Karpas-422 (cell line): ENCODE data around the gene TULP4. TPM values are rescaled to one million over a fixed set of nuclear protein-coding genes. Genes with fewer than 3 reads are reported as not detected.

Experiments used
- DNase-seq: peaks from one replicate; pipeline ENCODE4 v3.0.0-alpha.2; 2015
- H2AFZ ChIP-seq: fragments of 200-600 bp; sonication (generic); 2 replicates; pipeline ENCODE4 v1.6.1; 2014; ENCODE audit warnings: antibody characterized with exemption, low read length, mixed read lengths
- H3K27ac ChIP-seq: fragments of 200-600 bp; sonication (generic); 2 replicates; pipeline ENCODE4 v1.5.1; 2014; ENCODE audit warnings: mild to moderate bottlenecking, low read length, moderate library complexity
- H3K27me3 ChIP-seq: fragments of 200-600 bp; sonication (generic); 2 replicates; pipeline ENCODE4 v1.6.1; 2014; ENCODE audit warnings: low read length, mixed read lengths
- H3K36me3 ChIP-seq: fragments of 200-600 bp; sonication (generic); 2 replicates; pipeline ENCODE4 v1.6.1; 2014; ENCODE audit warnings: low read length, mixed read lengths; ENCODE audit not compliant: insufficient read depth
- H3K4me1 ChIP-seq: fragments of 200-600 bp; sonication (generic); 2 replicates; pipeline ENCODE4 v1.6.1; 2014; ENCODE audit warnings: mild to moderate bottlenecking, low read length, mixed read lengths
- H3K4me2 ChIP-seq: fragments of 200-600 bp; sonication (generic); 2 replicates; pipeline ENCODE4 v1.6.1; 2014; ENCODE audit warnings: low read length, low read depth, mild to moderate bottlenecking; ENCODE audit not compliant: poor library complexity, severe bottlenecking
- H3K4me3 ChIP-seq: fragments of 200-600 bp; sonication (generic); 2 replicates; pipeline ENCODE4 v1.5.1; 2014; ENCODE audit warnings: mild to moderate bottlenecking, antibody characterized with exemption, low read length, mixed read lengths
- H3K79me2 ChIP-seq: fragments of 200-600 bp; sonication (generic); 2 replicates; pipeline ENCODE4 v1.6.1; 2014; ENCODE audit warnings: mild to moderate bottlenecking, low read length, mixed read lengths
- H3K9ac ChIP-seq: fragments of 200-600 bp; sonication (generic); 2 replicates; pipeline ENCODE4 v1.6.0; 2014; ENCODE audit warnings: low read length
- H3K9me2 ChIP-seq: fragments of 200-600 bp; sonication (generic), shearing (Covaris generic); replicated peaks from 2 replicates; pipeline ENCODE4 v1.6.0; 2014; ENCODE audit warnings: mild to moderate bottlenecking, low read length, moderate library complexity; ENCODE audit not compliant: insufficient read depth
- H3K9me3 ChIP-seq: fragments of 300-700, 200-600 bp; sonication (generic); 2 replicates; pipeline ENCODE4 v1.6.1; 2014; ENCODE audit warnings: low read length, mixed read lengths
- H4K20me1 ChIP-seq: fragments of 200-600 bp; sonication (generic); 2 replicates; pipeline ENCODE4 v1.6.1; 2014; ENCODE audit warnings: mild to moderate bottlenecking, antibody characterized with exemption, low read length, low read depth; ENCODE audit not compliant: insufficient read depth
- total RNA-seq: library from RNA; depleted of rRNA; stranded (reverse); fragments of >200 nt; shearing (Covaris generic); gene quantifications from 2 replicates; pipeline ENCODE4 v1.2.3, GENCODE V29; 2014; ENCODE audit warnings: low replicate concordance

Gene TULP4
- total RNA-seq, 1 experiment from 2014 or later = 112 TPM

DNA sequence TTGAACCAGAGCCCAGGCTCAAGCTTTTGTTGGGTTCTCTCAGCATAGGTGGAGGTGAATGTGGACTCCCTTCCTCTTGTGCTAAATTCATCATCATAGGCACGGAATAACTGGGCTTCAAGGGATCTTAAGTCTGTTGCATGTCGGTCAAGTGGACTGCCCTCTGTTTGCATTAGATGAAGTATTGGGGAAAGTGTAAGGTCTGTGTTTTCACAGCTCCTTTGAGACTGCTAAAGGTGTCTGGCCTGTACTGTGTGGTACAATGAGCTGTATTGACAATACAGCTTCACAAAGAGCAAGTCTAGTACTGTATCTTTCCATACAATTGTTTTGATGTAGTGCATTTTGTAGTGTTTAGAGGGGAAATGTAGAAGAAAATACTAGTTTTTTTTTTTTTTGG lies 34.3 kb upstream of the TULP4 start:
- Histone ChIP-seq H3K9me3 (no peaks in the 10 kb centered on the region), H3K4me3 (no peak overlapping the region), H3K4me2 (no peak overlapping the region), H3K9ac (no peak overlapping the region), H3K9me2 (no peaks in the 10 kb centered on the region), H4K20me1 (no peaks in the 10 kb centered on the region), H3K27ac (peak overlapping the region; percentile 5; the same call in 1 of the 2 replicates), H3K27me3 (no peaks in the 10 kb centered on the region), H2AFZ (no peak overlapping the region), H3K4me1 (peaks cover 20% of the 10 kb centered on the region), H3K79me2 (peaks cover 88% of the 10 kb centered on the region), H3K36me3 (peaks cover 17% of the 10 kb centered on the region)
- no peak for DNase-seq

DNA sequence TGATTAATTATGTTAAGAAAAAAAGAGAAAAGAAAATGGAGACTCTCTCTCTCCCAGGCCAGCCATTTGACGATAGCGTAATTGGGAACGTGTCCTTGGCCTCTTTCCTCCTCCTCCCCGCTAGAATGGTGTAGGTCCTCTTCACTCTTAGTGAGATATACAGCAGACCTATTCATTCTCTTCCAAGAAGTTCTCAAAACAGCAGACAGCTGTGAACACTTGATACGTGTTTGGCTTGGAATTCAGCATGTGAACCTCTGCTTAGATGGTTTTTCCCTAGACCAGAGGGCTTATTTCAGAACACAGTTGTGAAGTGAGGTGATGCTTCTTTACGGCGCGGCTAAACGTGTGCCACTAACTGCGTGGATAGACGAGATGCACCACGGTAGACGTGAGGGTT lies 32.6 kb upstream of the TULP4 start:
- no peak for DNase-seq
- Histone ChIP-seq H2AFZ (no peak overlapping the region), H4K20me1 (no peaks in the 10 kb centered on the region), H3K4me2 (no peak overlapping the region), H3K9ac (no peak overlapping the region), H3K27me3 (no peaks in the 10 kb centered on the region), H3K9me3 (no peaks in the 10 kb centered on the region), H3K79me2 (peaks cover 93% of the 10 kb centered on the region), H3K9me2 (no peaks in the 10 kb centered on the region), H3K4me3 (no peak overlapping the region), H3K4me1 (peaks cover 33% of the 10 kb centered on the region), H3K36me3 (peaks cover 13% of the 10 kb centered on the region), H3K27ac (no peak overlapping the region)

DNA sequence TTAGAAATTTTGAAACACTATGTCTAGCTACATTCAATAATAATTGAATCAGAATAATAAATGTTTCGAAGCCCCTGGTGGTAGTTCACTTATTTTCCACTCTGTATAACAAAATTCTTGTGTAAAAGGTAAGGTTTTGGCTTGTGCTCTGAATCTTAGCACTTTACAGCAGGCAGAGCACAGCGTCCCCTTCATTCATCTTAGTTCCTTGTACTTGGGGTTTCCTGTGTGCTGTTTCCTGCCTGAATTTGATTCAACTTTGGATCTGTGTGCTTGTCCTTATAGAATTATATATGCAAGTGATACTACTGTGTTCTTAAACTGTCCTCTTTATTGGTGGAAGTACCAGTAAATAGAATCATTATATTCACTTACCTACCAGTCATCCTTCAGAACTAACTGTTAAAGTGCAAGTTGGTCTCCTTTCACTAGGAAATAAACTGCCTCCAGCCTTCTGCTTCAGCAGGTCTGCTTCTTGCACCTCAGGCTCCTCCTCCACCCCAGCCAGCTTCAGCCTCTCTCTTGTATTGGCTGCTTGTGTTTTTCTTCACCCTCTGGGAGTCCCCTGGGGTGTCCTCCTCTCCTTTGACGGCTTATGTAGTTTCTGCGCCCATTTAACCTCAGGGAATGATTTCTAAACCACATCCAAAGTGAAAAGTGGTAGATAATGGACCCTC lies 28.8 kb upstream of the TULP4 start:
- H3K36me3 ChIP-seq = peaks cover 4% of the 10 kb centered on the region; the same call in 1 of the 2 replicates
- H2AFZ ChIP-seq = no peak overlapping the region
- no peaks in the 10 kb centered on the region for H3K9me2 ChIP-seq
- H3K9ac ChIP-seq = 0 out of 2 replicates have a peak overlapping the region, but pooled peaks have one; percentile 0
- no peak overlapping the region for H3K4me3 ChIP-seq
- peak; percentile 51 for DNase-seq
- H3K9me3 ChIP-seq = no peaks in the 10 kb centered on the region
- no peak overlapping the region for H3K4me2 ChIP-seq
- no peaks in the 10 kb centered on the region for H3K27me3 ChIP-seq
- peak overlapping the region; percentile 62 for H3K27ac ChIP-seq
- H3K4me1 ChIP-seq = peaks cover 51% of the 10 kb centered on the region
- peaks cover 93% of the 10 kb centered on the region for H3K79me2 ChIP-seq
- no peaks in the 10 kb centered on the region for H4K20me1 ChIP-seq

DNA sequence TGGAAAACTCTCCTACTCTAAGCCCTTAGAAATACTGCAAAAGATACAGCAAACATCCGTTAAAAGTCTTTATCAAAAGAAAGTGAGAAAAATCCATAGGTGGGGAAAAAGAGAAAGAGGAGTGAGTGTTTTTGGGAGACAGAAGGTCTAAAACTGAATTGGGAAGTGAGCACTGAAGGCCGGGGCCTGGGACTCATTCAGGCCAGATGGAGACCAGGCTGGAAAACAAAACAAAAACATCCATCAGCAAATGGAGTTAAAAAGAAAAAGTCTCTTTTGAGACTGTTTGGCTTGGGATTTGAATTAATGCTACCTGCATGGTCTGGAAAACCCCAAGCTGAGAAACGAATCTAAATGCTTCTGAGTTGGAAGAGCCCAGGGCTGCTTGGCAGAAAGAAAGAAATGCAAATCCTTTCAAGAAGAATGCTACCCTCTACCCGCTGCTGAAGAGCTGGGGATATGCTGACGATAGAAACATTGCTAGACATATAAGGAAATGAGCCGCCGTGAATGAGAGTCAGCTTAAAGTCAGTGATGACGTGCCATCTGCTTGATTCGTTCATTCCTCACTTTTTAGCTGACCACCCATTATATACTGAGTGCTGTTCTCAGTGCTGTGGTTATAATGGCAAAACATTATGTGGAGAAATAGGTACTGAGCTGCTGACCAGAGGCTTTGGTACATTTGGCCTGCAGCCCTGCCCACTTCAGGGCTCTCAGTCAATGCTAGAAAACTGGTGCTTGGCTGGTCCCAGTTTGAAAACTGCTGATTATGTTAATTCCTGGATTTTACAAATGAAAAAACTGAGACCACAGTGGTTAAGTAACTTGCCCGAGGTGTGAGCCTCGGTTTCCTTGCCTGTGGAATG lies 28.0 kb upstream of the TULP4 start:
- H3K9me2 ChIP-seq = no peaks in the 10 kb centered on the region
- peak overlapping the region; percentile 62 for H3K27ac ChIP-seq
- peaks cover 4% of the 10 kb centered on the region; the same call in 1 of the 2 replicates for H3K36me3 ChIP-seq
- no peak for DNase-seq
- H3K4me3 ChIP-seq = no peak overlapping the region
- peaks cover 56% of the 10 kb centered on the region for H3K4me1 ChIP-seq
- H4K20me1 ChIP-seq = no peaks in the 10 kb centered on the region
- H3K27me3 ChIP-seq = no peaks in the 10 kb centered on the region
- no peak overlapping the region for H2AFZ ChIP-seq
- H3K9me3 ChIP-seq = no peaks in the 10 kb centered on the region
- H3K4me2 ChIP-seq = no peak overlapping the region
- no peak overlapping the region for H3K9ac ChIP-seq
- peaks cover 92% of the 10 kb centered on the region for H3K79me2 ChIP-seq

DNA sequence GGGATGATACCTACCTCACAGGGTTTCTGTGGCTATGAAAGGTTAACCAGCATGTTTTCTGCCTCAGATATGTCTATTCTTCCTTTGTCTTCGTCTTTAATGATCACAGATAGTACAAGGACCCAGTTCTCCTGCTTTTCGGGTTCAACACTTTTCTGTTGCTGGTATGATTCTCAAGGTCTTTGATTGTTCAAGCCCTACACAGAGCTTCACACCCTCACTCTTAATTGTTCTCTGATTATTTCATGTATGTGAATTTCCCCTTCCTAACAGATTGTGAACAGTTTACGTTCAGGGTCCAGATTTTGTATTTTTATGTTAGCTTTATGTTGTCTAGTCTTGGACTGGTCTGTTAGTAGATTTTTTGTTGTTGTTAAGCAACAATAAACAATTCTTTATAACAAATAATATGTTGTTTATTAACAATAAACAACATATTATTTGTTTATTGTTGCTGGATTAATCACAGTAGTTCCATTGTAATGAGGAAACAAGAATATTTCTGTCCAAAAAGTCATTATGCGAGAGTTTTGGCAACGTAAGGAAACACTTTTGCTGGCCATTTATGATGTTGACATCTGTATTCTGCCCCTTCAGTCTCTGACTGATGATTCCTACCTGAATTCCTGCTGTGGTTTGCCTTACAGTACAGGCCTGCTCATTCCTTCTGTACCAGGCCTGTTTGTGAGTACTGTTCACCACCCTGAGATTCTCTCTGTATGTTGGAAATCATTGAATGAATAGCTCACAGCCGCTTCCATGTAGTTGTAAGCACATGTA lies 27.2 kb upstream of the TULP4 start:
- H3K27me3 ChIP-seq = no peaks in the 10 kb centered on the region
- H3K4me1 ChIP-seq = peaks cover 65% of the 10 kb centered on the region
- H3K4me2 ChIP-seq = no peak overlapping the region
- no peaks in the 10 kb centered on the region; the same call in 1 of the 2 replicates for H3K36me3 ChIP-seq
- no peak for DNase-seq
- H3K9ac ChIP-seq = no peak overlapping the region
- H3K9me2 ChIP-seq = no peaks in the 10 kb centered on the region
- no peak overlapping the region for H2AFZ ChIP-seq
- no peaks in the 10 kb centered on the region for H4K20me1 ChIP-seq
- H3K79me2 ChIP-seq = peaks cover 91% of the 10 kb centered on the region
- H3K27ac ChIP-seq = peak overlapping the region; percentile 48; the same call in 1 of the 2 replicates
- H3K4me3 ChIP-seq = no peak overlapping the region
- no peaks in the 10 kb centered on the region for H3K9me3 ChIP-seq

DNA sequence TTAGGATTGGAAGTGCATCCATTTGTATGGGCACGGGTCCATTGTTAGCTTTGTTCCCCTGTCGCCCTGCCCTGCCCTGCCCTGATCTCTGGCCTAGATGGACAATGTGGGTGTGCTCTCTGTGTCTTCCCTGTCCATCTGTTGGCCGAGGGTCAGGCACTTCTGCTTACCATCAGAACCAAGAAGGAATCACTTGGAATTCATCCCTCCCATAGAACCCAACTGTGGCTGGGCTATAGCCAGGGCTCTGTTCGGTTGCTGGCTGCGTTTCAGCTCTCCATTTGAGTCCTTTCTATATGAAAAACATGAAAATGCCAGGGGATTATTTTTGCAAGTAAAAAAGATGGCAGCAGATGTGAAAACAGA lies 26.6 kb upstream of the TULP4 start:
- Histone ChIP-seq H3K79me2 (peaks cover 90% of the 10 kb centered on the region), H3K9ac (no peak overlapping the region), H3K4me2 (no peak overlapping the region), H3K9me2 (no peaks in the 10 kb centered on the region), H3K4me3 (no peak overlapping the region), H2AFZ (no peak overlapping the region), H3K4me1 (peaks cover 67% of the 10 kb centered on the region), H3K9me3 (no peaks in the 10 kb centered on the region), H3K36me3 (no peaks in the 10 kb centered on the region; the same call in 1 of the 2 replicates), H3K27me3 (no peaks in the 10 kb centered on the region), H3K27ac (peak overlapping the region; percentile 48), H4K20me1 (no peaks in the 10 kb centered on the region)
- no peak for DNase-seq

DNA sequence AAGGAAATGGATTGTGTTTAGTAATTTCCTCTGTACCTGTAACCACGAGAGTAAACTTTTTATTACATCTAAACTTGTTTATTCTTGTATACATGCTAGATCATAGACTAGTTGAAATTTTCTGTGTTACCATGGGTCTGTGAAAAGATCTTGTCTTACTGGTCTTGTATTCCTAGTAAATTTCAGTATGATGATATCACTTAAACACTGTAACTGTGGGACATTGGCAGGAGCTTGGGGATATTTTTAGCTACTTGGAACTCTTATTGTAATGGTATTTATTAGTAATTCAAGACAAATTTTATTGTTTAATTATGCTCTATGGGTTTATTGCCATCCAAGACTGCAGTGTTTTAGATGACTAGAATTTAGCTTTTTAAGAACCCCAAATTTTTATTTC lies 25.9 kb upstream of the TULP4 start:
- Histone ChIP-seq H3K4me3 (no peak overlapping the region), H4K20me1 (no peaks in the 10 kb centered on the region), H3K27ac (peak overlapping the region; percentile 48), H3K4me1 (peaks cover 74% of the 10 kb centered on the region), H3K36me3 (no peaks in the 10 kb centered on the region; the same call in 1 of the 2 replicates), H3K4me2 (no peak overlapping the region), H3K9me2 (no peaks in the 10 kb centered on the region), H3K27me3 (no peaks in the 10 kb centered on the region), H3K9ac (no peak overlapping the region), H2AFZ (no peak overlapping the region), H3K9me3 (no peaks in the 10 kb centered on the region), H3K79me2 (peaks cover 91% of the 10 kb centered on the region)
- no peak for DNase-seq
